HepG2 (cell line): ENCODE data around the gene TRAF4. TPM values are rescaled to one million over a fixed set of nuclear protein-coding genes. Genes with fewer than 3 reads are reported as not detected.

Source experiments
- CAMTA2 ChIP-seq: sonication (generic); formaldehyde crosslinking; IDR thresholded peaks from 2 replicates; pipeline ENCODE4 v1.4.0; 2020; ENCODE audit warnings: mild to moderate bottlenecking, missing genetic modification reagents, borderline replicate concordance
- CCDC6 ChIP-seq: sonication (generic); formaldehyde crosslinking; IDR thresholded peaks from 2 replicates; pipeline ENCODE4 v1.8.1; 2022; ENCODE audit warnings: mild to moderate bottlenecking, missing genetic modification reagents, moderate library complexity
- DNMT3B ChIP-seq: conservative IDR thresholded peaks from 2 replicates; pipeline ENCODE4 v1.6.1; 2016; ENCODE audit warnings: missing biosample characterization, control low read depth
- E2F5 ChIP-seq: sonication (generic); formaldehyde crosslinking; conservative IDR thresholded peaks from 2 replicates; pipeline ENCODE4 v1.4.0; 2020; ENCODE audit warnings: missing genetic modification reagents
- GLI4 ChIP-seq: sonication (generic); formaldehyde crosslinking; IDR thresholded peaks from 2 replicates; pipeline ENCODE4 v1.5.1; 2020; ENCODE audit warnings: missing genetic modification reagents, mild to moderate bottlenecking, moderate library complexity, borderline replicate concordance
- JUND ChIP-seq: sonication (generic); formaldehyde crosslinking; IDR thresholded peaks from 2 replicates; pipeline ENCODE4 v1.8.0; 2022; ENCODE audit warnings: mild to moderate bottlenecking, missing genetic modification reagents
- NR2F1 ChIP-seq, 2 experiments: fragments of 450-650 bp in 1 of 2; formaldehyde crosslinking in 1 of 2; IDR thresholded peaks; 2 replicates each; pipeline versions ENCODE4 v1.5.0 to v1.6.1; 2016 to 2020; ENCODE audit warnings: mild to moderate bottlenecking in 1 of 2, missing compliant biosample characterization in 1 of 2, missing genetic modification reagents in 1 of 2, moderate library complexity in 1 of 2
- NR2F6 ChIP-seq, 2 experiments: IDR thresholded peaks; 2 replicates each; pipeline ENCODE4 v1.6.1; 2016; ENCODE audit warnings: antibody characterized with exemption in 1 of 2, mild to moderate bottlenecking in 1 of 2
- RAD21 ChIP-seq: fragments of 450-650 bp; formaldehyde crosslinking; IDR thresholded peaks from 2 replicates; pipeline ENCODE4 v1.5.0; 2020; ENCODE audit warnings: mild to moderate bottlenecking
- SAFB2 ChIP-seq: sonication (generic); formaldehyde crosslinking; IDR thresholded peaks from 2 replicates; pipeline ENCODE4 v1.5.1; 2020; ENCODE audit warnings: missing genetic modification reagents, low read depth, mild to moderate bottlenecking, borderline replicate concordance
- TMF1 ChIP-seq: sonication (generic); formaldehyde crosslinking; IDR thresholded peaks from 2 replicates; pipeline ENCODE4 v1.8.1; 2022; ENCODE audit warnings: low read depth, missing genetic modification reagents
- ZFY ChIP-seq: sonication (generic); formaldehyde crosslinking; IDR thresholded peaks from 2 replicates; pipeline ENCODE4 v1.4.0; 2020; ENCODE audit warnings: missing genetic modification reagents
- ZMAT3 ChIP-seq: sonication (generic); formaldehyde crosslinking; conservative IDR thresholded peaks from 2 replicates; pipeline ENCODE4 v1.7.0; 2021; ENCODE audit warnings: missing genetic modification reagents
- ZNF253 ChIP-seq: sonication (generic); formaldehyde crosslinking; IDR thresholded peaks from 2 replicates; pipeline ENCODE4 v1.8.0; 2022; ENCODE audit warnings: mild to moderate bottlenecking, missing genetic modification reagents, borderline replicate concordance
- ZNF331 ChIP-seq: sonication (generic); formaldehyde crosslinking; IDR thresholded peaks from 2 replicates; pipeline ENCODE4 v1.4.0; 2020; ENCODE audit warnings: missing genetic modification reagents
- ZNF335 ChIP-seq: sonication (generic); formaldehyde crosslinking; IDR thresholded peaks from 2 replicates; pipeline ENCODE4 v1.4.0; 2020; ENCODE audit warnings: missing genetic modification reagents
- ZNF678 ChIP-seq: sonication (generic); formaldehyde crosslinking; IDR thresholded peaks from 2 replicates; pipeline ENCODE4 v1.4.0; 2020; ENCODE audit warnings: mild to moderate bottlenecking, missing genetic modification reagents
- ZNF687 ChIP-seq: sonication (generic); formaldehyde crosslinking; IDR thresholded peaks from 2 replicates; pipeline ENCODE4 v1.5.1; 2020; ENCODE audit warnings: mild to moderate bottlenecking, missing genetic modification reagents, moderate library complexity
- ZNF710 ChIP-seq: sonication (generic); formaldehyde crosslinking; IDR thresholded peaks from 2 replicates; pipeline ENCODE4 v1.5.0; 2020; ENCODE audit warnings: mild to moderate bottlenecking, missing genetic modification reagents, borderline replicate concordance
- ZNF770 ChIP-seq: sonication (generic); formaldehyde crosslinking; IDR thresholded peaks from 2 replicates; pipeline ENCODE4 v1.5.0; 2020; ENCODE audit warnings: mild to moderate bottlenecking, missing genetic modification reagents
- polyA plus RNA-seq, 8 experiments: library from polyadenylated mRNA; depleted of rRNA in 3 of 8; stranded (reverse) in 7 of 8; unstranded in 1 of 8; fragments of >200 nt; fragmentation: Illumina TruSeq in 4 of 8; extraction: Trizol in 4 of 8; gene quantifications; 2 replicates each; pipeline versions ENCODE4 v1.2.1 to v1.2.3, GENCODE V29; 2011 to 2016; ENCODE audit warnings: low read depth in 4 of 8, missing spikeins in 1 of 8, mixed read lengths in 1 of 8; ENCODE audit not compliant: insufficient read depth in 1 of 8
- total RNA-seq, 5 experiments: library from RNA; depleted of rRNA; stranded (reverse); fragments of >200 nt; fragmentation: Illumina TruSeq; extraction: Trizol; gene quantifications; 2 replicates each; pipeline ENCODE4 v1.2.3, GENCODE V29; 2016; ENCODE audit warnings: low read depth in 1 of 5

The TRAF4 gene
- total and polyA plus RNA-seq, 2 of the 13 experiments (the other 11 are each of a cell fraction or from before 2014, with no cell fraction given), result 86.0 to 89.9 TPM

GRCh38 chr17:28725660-28726225, 18.1 kb upstream of the TRAF4 start (continued):
- TF ChIP-seq ZNF678, result peak; percentile 83; the same call in 1 of the 2 replicates
- TF ChIP-seq ZNF687, result peak; percentile 93
- TF ChIP-seq ZNF335 (CRISPR knock-in tag), result no peak
- TF ChIP-seq ZNF331 (CRISPR knock-in tag), result peak; percentile 13
- peak; percentile 77; the same call in 1 of the 2 replicates for TF ChIP-seq ZNF253 (CRISPR knock-in tag)
- TF ChIP-seq CCDC6 (CRISPR knock-in tag), result peak; percentile 47; the same call in 1 of the 2 replicates
- peak; percentile 91; the same call in 1 of the 2 replicates for TF ChIP-seq GLI4 (CRISPR knock-in tag)
- TF ChIP-seq TMF1, result peak; percentile 71; the same call in 1 of the 2 replicates
- TF ChIP-seq ZNF710 (CRISPR knock-in tag), result 0 out of 2 replicates have a peak, but pooled peaks have one; percentile 9
- TF ChIP-seq DNMT3B (CRISPR knock-in tag), result 0 out of 2 replicates have a peak, but pooled peaks have one; percentile 17
- TF ChIP-seq ZNF770 (CRISPR knock-in tag), result peak; percentile 52; the same call in 1 of the 2 replicates
- TF ChIP-seq ZMAT3 (CRISPR knock-in tag), result peak; percentile 79; the same call in 1 of the 2 replicates
- TF ChIP-seq JUND (CRISPR knock-in tag), result peak; percentile 68; the same call in 1 of the 2 replicates
- TF ChIP-seq ZFY (CRISPR knock-in tag), result peak; percentile 86
- TF ChIP-seq CAMTA2, result 0 out of 2 replicates have a peak, but pooled peaks have one; percentile 14
- TF ChIP-seq E2F5 (CRISPR knock-in tag), result peak; percentile 40; the same call in 1 of the 2 replicates
- TF ChIP-seq SAFB2 (CRISPR knock-in tag), result peak; percentile 72; the same call in 1 of the 2 replicates
- peak; percentile 68 for TF ChIP-seq RAD21
- peak in 1 of 2 experiments; percentile 16; a peak in 1 of 4 replicates for TF ChIP-seq NR2F1 (CRISPR knock-in tag; IDR thresholded peaks at IDR 0.05)
- no peak for TF ChIP-seq NR2F6 (IDR thresholded peaks at IDR 0.05)
- TF ChIP-seq NR2F6 (CRISPR knock-in tag; IDR thresholded peaks at IDR 0.05), result peak; percentile 12; the same call in 1 of the 2 replicates
